ENCODE data around the gene ZNF367.

GRCh38 chr9:96449523-96449844, 31.3 kb upstream of the ZNF367 start:
- TF ChIP-seq TFAP4 (CRISPR knock-in tag; IDR thresholded peaks at IDR 0.05; ENCODE audit: borderline replicate concordance) (no peak), POLR2A (conservative IDR thresholded peaks at IDR 0.05) (no peak), CTCF (IDR thresholded peaks at IDR 0.05 in 2 of 3, conservative IDR thresholded peaks at IDR 0.05 in 1 of 3; ENCODE audit: insufficient read depth in 2 of 3, low read depth in 1 of 3, low read length in 3 of 3) (no peak)

Data from K562 (cell line).